Transverse colon (tissue), 3 donors: Measurements from ENCODE around the gene USP53.

Experiments used
- CTCF ChIP-seq, 5 experiments: fragments of 200-600 bp in 3 of 5; fragments of 450-650 bp in 2 of 5; sonication (generic) in 3 of 5; IDR thresholded peaks; 1 replicate in 2 of 5; 2 replicates in 3 of 5; pipeline ENCODE4 v1.5.1; 2016 to 2017; ENCODE audit warnings: antibody characterized with exemption in 5 of 5, inconsistent platforms in 3 of 5, mild to moderate bottlenecking in 2 of 5, moderate library complexity in 1 of 5
- POLR2A ChIP-seq: fragments of 450-650 bp; IDR thresholded peaks from one replicate; pipeline ENCODE4 v1.6.1; 2016; ENCODE audit warnings: antibody characterized with exemption, mild to moderate bottlenecking, moderate library complexity

GRCh38 chr4:119211867-119212233 is 663 bp upstream of the USP53 start:
- TF ChIP-seq POLR2A, result no peak
- peak in 1 of 5 experiments; percentile 56 for TF ChIP-seq CTCF (IDR thresholded peaks at IDR 0.05)
